Hypothalamus (tissue), 51 donors: ENCODE measurements around the gene CACNA1C.
A peak's percentile ranks its signal among the peaks of the same experiment; 100 is the strongest.
"Not testable (repeated sequence)": the region's sequence is repeated elsewhere in the genome, so short reads cannot be mapped to it uniquely, and the experiment has no call there.

Experiments
- DNase-seq, 51 donors: peaks; one replicate each; lab custom pipeline; 2025; lab: John Stamatoyannopoulos, UW

Gene CACNA1C

DNA sequence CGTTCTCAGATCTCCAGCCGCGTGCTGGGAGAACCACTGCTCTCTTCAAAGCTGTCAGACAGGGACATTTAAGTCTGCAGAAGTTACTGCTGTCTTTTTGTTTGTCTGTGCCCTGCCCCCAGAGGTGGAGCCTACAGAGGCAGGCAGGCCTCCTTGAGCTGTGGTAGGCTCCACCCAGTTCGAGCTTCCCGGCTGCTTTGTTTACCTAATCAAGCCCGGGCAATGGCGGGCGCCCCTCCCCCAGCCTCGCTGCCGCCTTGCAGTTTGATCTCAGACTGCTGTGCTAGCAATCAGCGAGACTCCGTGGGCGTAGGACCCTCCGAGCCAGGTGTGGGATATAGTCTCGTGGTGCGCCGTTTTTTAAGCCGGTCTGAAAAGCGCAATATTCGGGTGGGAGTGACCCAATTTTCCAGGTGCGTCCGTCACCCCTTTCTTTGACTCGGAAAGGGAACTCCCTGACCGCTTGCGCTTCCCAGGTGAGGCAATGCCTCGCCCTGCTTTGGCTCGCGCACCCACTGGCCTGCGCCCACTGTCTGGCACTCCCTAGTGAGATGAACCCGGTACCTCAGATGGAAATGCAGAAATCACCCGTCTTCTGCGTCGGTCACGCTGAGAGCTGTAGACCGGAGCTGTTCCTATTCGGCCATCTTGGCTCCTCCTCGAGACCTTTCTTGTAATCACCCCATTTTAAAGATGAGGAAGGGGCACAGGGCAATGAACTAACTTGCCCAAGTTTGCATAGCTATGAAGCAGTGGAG, 83.1 kb downstream of the CACNA1C start:
- DNase-seq: not testable (repeated sequence)

- DNase-seq: no peak
These were observed 84.1 kb downstream of the CACNA1C start for GRCh38 chr12:2136901-2137300.

- DNase-seq: peak in 1 of 51 donors; percentile 6
These were observed 84.9 kb downstream of the CACNA1C start for GRCh38 chr12:2137711-2138110.

DNA sequence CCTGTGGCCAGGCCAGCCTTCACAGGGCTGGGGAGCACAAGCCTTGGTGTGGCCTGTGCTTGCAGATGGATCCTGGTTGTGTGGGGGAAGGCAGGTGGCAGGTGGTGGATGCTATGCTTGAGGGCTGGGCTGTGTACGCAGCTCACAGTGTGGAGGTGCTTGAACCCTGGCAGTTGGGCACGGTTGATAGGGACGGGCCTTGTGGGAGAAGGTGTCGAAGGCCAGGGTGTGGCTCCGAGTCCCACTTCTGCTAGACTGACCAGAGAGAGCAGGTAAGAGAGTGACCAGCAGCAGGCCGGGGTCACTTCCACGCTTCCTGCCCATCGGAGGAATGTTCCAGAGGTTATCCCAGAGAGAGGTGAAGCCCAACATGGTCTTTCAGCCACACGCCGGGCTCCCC, 85.5 kb downstream of the CACNA1C start:
- no peak for DNase-seq

GRCh38 chr12:2138871-2139308, 86.1 kb downstream of the CACNA1C start:
- DNase-seq: no peak

DNA sequence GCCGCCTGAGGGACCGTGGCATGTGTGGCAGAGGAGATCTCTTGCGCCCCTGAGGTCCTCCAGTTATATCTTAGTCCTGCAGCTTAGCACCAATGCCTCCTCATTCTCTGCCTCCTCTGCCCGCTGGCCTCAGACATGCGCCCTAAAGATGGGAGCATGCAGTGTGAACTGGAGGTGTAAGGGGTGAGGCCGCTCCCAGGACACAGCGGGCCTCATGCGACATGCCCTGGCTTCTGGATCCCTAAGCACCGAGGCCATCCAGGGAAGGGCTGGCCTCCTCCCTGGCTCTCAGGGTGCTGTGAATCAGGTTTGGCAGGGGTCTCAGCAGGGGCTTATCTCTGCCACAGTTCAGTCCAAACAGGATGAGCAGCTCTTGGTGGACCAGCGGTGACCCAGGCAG, 86.9 kb downstream of the CACNA1C start:
- no peak for DNase-seq

- DNase-seq: peak in 9 of 51 donors; percentile 4 to 46 (median 10)
These were observed 88.2 kb downstream of the CACNA1C start for GRCh38 chr12:2140858-2141519.

- DNase-seq: no peak
These were observed 89.3 kb downstream of the CACNA1C start for GRCh38 chr12:2142068-2142467.

DNA sequence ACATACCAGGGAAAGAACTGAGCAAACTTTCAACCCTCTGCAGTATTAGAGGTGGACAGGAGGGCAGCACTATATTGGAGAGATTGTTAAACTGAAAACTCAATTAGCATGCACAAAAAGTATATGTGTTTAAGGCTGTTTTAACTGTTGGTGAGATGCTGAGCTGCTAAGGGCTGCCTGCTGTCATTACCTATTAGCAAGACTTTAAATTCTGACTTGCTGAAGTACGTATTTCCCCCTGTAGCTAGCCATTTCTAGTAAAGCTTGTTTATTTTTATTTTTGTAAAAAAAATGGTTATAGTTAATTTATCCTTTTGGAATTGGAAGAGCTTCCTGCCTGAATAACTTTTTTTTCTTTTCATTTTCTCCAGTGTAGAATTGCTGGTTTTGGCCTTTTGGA, 92.2 kb downstream of the CACNA1C start:
- DNase-seq: no peak

DNA sequence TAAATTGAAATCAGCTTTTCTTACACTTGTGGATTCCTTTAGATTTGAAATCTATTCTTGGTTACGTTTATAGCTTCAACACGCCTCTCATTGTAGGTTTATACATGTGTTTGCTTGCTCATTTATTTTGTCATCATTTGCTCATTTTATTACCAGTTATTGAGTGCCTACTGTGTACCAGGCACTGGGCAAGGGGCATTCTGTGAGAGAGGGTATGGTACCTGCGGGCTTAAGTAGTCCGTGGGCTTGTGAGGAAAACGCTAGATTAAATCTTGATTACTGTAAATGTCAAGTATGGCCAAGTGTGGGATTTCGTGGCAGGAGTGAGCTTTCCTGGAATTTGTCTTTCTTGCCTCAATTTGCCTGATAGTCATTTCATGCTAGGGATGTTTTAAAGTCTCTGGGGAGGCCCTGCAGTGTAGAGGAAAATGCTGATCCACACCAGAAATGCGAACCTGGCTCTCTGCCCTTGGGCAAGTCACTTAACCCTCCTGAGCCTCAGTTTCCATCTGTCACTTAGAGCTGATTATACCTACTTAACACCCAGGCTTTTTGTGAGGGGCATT, 92.7 kb downstream of the CACNA1C start:
- DNase-seq: no peak

GRCh38 chr12:2147335-2147734, 94.5 kb downstream of the CACNA1C start:
- DNase-seq: no peak

- no peak for DNase-seq
These were observed 96.3 kb downstream of the CACNA1C start for GRCh38 chr12:2149091-2149490.

GRCh38 chr12:2150833-2151232, 98.0 kb downstream of the CACNA1C start:
- no peak for DNase-seq

DNA sequence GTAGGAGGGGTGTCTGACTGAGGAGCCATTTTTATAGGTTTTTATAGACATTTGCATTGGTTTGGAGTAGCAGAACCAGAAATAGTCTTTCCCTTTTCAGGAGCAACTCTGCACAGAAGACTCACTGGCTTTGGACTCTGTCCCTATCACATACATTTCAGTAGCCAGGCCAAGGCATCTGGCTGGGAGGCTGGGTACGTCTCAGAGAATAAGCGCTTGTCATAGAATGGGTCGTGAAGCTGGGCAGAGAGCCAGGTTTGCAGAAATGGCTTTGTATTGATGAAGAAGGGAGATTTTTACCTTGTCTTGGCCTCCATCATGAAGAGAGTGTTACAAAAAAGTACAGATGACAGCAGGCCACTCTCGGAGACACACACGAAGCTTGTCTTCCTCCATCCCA, 98.6 kb downstream of the CACNA1C start:
- peak in 1 of 51 donors; percentile 7 for DNase-seq

DNA sequence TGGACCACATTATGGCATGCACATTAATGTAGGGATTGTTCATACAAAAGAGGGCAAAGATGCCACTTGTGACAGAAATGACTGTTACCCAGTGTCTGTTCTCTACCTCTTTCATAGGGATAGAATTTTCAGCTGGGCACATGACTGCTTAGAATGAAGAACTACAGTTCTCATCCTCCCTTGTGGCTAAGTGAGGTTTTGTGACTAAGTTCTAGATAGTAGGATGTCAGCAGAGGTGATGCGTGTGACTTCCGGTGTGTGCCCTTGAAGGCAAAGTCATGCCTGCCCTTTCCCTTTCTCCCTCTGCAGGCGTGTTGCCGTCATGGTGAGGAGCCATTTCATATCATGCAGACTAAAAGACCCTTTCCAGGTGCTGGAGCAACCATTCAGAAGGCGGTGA, 99.3 kb downstream of the CACNA1C start:
- no peak for DNase-seq

DNA sequence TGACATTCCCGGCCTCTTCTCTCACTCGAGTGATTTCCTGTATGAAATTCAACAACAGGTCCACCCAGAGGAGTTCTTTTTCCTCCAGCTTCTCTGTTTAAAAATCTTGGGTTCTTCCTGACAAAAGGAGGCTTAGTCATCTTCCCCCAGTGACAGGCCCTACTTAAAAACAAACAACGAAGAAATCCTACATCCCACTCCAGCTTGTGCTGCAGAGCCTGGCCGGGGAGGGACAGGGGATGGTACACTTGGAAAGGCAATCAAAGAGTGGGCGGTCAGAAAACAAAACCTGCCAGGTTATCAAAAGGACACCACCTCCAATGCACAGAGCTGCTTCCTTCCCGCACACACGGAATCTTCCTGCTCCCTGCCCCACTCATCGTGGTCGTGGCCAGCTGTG, 101.3 kb downstream of the CACNA1C start:
- DNase-seq: peak in 2 of 51 donors; percentile 12 to 27

DNA sequence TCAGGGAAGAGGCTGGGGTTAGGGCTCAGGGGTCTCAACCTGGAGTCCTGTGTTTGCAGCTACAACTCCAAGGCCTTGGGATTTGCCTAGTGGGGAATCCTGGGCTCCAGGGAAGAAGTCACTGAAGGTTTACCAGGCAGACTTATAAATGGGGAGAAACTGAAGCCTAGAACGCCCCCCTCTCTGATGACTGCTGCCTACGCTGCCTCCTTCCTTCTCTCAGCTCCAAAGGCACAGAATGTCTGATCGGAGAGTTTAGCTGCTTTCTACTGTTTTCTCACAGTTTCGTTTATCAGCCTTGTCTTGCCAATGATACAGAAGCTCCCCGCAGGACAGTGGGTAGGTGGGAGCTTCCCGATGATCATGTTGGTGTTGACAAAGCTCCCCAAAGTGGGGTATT, 101.7 kb downstream of the CACNA1C start:
- DNase-seq: peak in 1 of 51 donors; percentile 12

- DNase-seq: no peak
These were observed 103.5 kb downstream of the CACNA1C start for GRCh38 chr12:2156333-2156732.

DNA sequence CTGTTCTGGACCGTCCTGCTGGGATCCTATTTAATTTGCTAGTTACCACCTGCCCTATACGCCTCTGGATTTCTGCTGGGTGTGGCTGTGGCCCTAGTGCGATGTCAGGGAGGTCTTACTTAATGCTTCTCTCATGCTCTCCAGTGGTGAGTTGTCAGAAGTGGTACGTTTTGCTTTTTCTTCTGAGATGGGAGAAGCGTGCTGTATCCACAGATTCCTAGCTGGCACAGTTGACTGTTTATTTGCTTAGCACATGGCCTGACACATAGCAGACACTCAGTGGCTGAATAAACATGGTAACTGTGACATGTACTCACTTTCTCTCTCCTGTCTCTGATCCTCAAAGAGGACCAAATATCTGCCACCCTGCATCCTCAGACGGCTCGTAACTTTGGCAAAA, 107.3 kb downstream of the CACNA1C start:
- DNase-seq: no peak

- DNase-seq: peak in 25 of 51 donors; percentile 13 to 64 (median 32)
These were observed 108.7 kb downstream of the CACNA1C start for GRCh38 chr12:2161473-2161872.

GRCh38 chr12:2163177-2163941, 110.6 kb downstream of the CACNA1C start:
- DNase-seq: peak in 17 of 51 donors; percentile 3 to 55 (median 31)
